IMR-90 (cell line): ENCODE data around the gene SLC22A4. TPM values are rescaled to one million over a fixed set of nuclear protein-coding genes. Genes with fewer than 3 reads are reported as not detected.
A peak's percentile ranks its signal among the peaks of the same experiment; 100 is the strongest.

Experiments used
- ATAC-seq: fragments of 200-7000 bp; cut with Tn5 transposase; 2 replicates; pipeline ENCODE4 v1.9.1; 2020; ENCODE audit warnings: low read depth, mild to moderate bottlenecking, moderate library complexity
- BruUV-seq: library from RNA; stranded (reverse); fragments of 400-500 nt; replicated peaks from 2 replicates; lab custom pipeline; 2021; lab: Mats Ljungman, UMichigan
- CTCF ChIA-PET: fragments of 300-600 bp; formaldehyde crosslinking; extraction: SDS; loops from one replicate; lab custom pipeline; 2021; ENCODE audit warnings: antibody characterized with exemption; lab: Yijun Ruan, JAX
- POLR2A ChIA-PET: fragments of 300-600 bp; sonication (Branson Sonifier 250); formaldehyde crosslinking; loops from one replicate; lab custom pipeline; 2022; ENCODE audit warnings: antibody characterized with exemption; ENCODE audit not compliant: unreplicated experiment; lab: Charles Lee
- DNase-seq: peaks from one replicate; pipeline ENCODE4 v3.0.0; 2013
- H2AFZ ChIP-seq: replicated peaks from 2 replicates; pipeline ENCODE3; 2013; ENCODE audit warnings: low read length, mild to moderate bottlenecking; ENCODE audit not compliant: poor library complexity
- H2AK5ac ChIP-seq: 2 replicates; pipeline ENCODE4 v1.6.1; 2013; ENCODE audit warnings: low read depth, low read length, inconsistent platforms
- H2AK9ac ChIP-seq: replicated peaks from 2 replicates; pipeline ENCODE3; 2013; ENCODE audit warnings: mild to moderate bottlenecking, low read depth, low read length, moderate library complexity; ENCODE audit not compliant: poor library complexity
- H2BK120ac ChIP-seq: 2 replicates; pipeline ENCODE4 v1.6.1; 2013; ENCODE audit warnings: low read depth, low read length, inconsistent platforms
- H2BK15ac ChIP-seq: 3 replicates; pipeline ENCODE4 v1.6.1; 2013; ENCODE audit warnings: low read depth, low read length, inconsistent platforms
- H2BK20ac ChIP-seq: 2 replicates; pipeline ENCODE4 v1.6.1; 2013; ENCODE audit warnings: low read depth, mild to moderate bottlenecking, inconsistent platforms, low read length, moderate library complexity
- H2BK5ac ChIP-seq: 2 replicates; pipeline ENCODE4 v1.6.1; 2013; ENCODE audit warnings: mild to moderate bottlenecking, low read depth, low read length, inconsistent platforms; ENCODE audit not compliant: poor library complexity, severe bottlenecking
- H3K14ac ChIP-seq: replicated peaks from 2 replicates; pipeline ENCODE4 v1.6.1; 2013; ENCODE audit warnings: low read depth, low read length, inconsistent platforms
- H3K18ac ChIP-seq: 2 replicates; pipeline ENCODE4 v1.6.1; 2013; ENCODE audit warnings: low read depth, low read length, control low read depth
- H3K23ac ChIP-seq: 2 replicates; pipeline ENCODE4 v1.6.1; 2013; ENCODE audit warnings: low read depth, low read length, inconsistent platforms
- H3K27ac ChIP-seq: 2 replicates; pipeline ENCODE4 v1.5.1; 2013; ENCODE audit warnings: mild to moderate bottlenecking, control low read depth, low read length; ENCODE audit not compliant: insufficient read depth
- H3K27me3 ChIP-seq: 2 replicates; pipeline ENCODE4 v1.6.1; 2013; ENCODE audit warnings: low read length; ENCODE audit not compliant: control insufficient read depth, insufficient read depth
- H3K36me3 ChIP-seq: 2 replicates; pipeline ENCODE4 v1.6.1; 2013; ENCODE audit warnings: low read length, mixed read lengths; ENCODE audit not compliant: control insufficient read depth, insufficient read depth
- H3K4ac ChIP-seq: 2 replicates; pipeline ENCODE4 v1.6.1; 2013; ENCODE audit warnings: low read depth, low read length, inconsistent platforms
- H3K4me1 ChIP-seq: 2 replicates; pipeline ENCODE4 v1.6.1; 2013; ENCODE audit warnings: low read length, mixed read lengths; ENCODE audit not compliant: control insufficient read depth, insufficient read depth
- H3K4me2 ChIP-seq: 2 replicates; pipeline ENCODE4 v1.6.1; 2013; ENCODE audit warnings: low read depth, mild to moderate bottlenecking, control low read depth, low read length, moderate library complexity
- H3K4me3 ChIP-seq: 2 replicates; pipeline ENCODE4 v1.5.1; 2013; ENCODE audit warnings: low read depth, mild to moderate bottlenecking, control low read depth, low read length, moderate library complexity; ENCODE audit not compliant: insufficient read depth
- H3K56ac ChIP-seq: 2 replicates; pipeline ENCODE4 v1.6.1; 2013; ENCODE audit warnings: low read length, inconsistent platforms; ENCODE audit not compliant: insufficient read depth; ENCODE audit errors: extremely low read depth
- H3K79me1 ChIP-seq, 2 experiments: 2 replicates each; pipeline ENCODE4 v1.6.1; 2013; ENCODE audit warnings: low read length in 2 of 2, inconsistent platforms in 1 of 2, low read depth in 1 of 2
- H3K9ac ChIP-seq: 2 replicates; pipeline ENCODE4 v1.6.1; 2013; ENCODE audit warnings: low read depth, low read length, control low read depth
- H3K9me1 ChIP-seq: 2 replicates; pipeline ENCODE4 v1.6.1; 2013; ENCODE audit warnings: low read length, inconsistent platforms; ENCODE audit not compliant: insufficient read depth
- H3K9me3 ChIP-seq: 2 replicates; pipeline ENCODE4 v1.6.1; 2013; ENCODE audit warnings: low read length; ENCODE audit not compliant: control insufficient read depth, insufficient read depth
- H4K20me1 ChIP-seq: 2 replicates; pipeline ENCODE4 v1.6.1; 2013; ENCODE audit warnings: low read length, inconsistent platforms; ENCODE audit not compliant: insufficient read depth
- H4K5ac ChIP-seq: 2 replicates; pipeline ENCODE4 v1.6.1; 2013; ENCODE audit warnings: mild to moderate bottlenecking, low read depth, low read length, control low read depth
- H4K8ac ChIP-seq, 2 experiments: 2 replicates each; pipeline ENCODE4 v1.6.1; 2013; ENCODE audit warnings: low read depth in 2 of 2, low read length in 2 of 2, control low read depth in 1 of 2, inconsistent platforms in 1 of 2
- H4K91ac ChIP-seq: 2 replicates; pipeline ENCODE4 v1.6.1; 2013; ENCODE audit warnings: low read depth, low read length, inconsistent platforms; ENCODE audit not compliant: insufficient read depth
- BHLHE40 ChIP-seq: fragments of 150-350 bp; IDR thresholded peaks from 2 replicates; pipeline ENCODE4 v1.6.1; 2016; ENCODE audit warnings: mild to moderate bottlenecking, low read depth, low read length
- CEBPB ChIP-seq: IDR thresholded peaks from 2 replicates; pipeline ENCODE4 v1.6.1; 2012; ENCODE audit warnings: low read depth, low read length, improper control_type of control experiment
- CHD1 ChIP-seq: IDR thresholded peaks from 2 replicates; pipeline ENCODE4 v1.6.1; 2012; ENCODE audit warnings: low read depth, low read length, improper control_type of control experiment
- FOS ChIP-seq: fragments of 150-350 bp; IDR thresholded peaks from 2 replicates; pipeline ENCODE4 v1.6.1; 2016; ENCODE audit warnings: low read depth, low read length
- MAFK ChIP-seq: IDR thresholded peaks from 2 replicates; pipeline ENCODE4 v1.6.1; 2012; ENCODE audit warnings: low read depth, low read length, improper control_type of control experiment
- MAZ ChIP-seq: IDR thresholded peaks from 2 replicates; pipeline ENCODE4 v1.6.1; 2012; ENCODE audit warnings: low read depth, mild to moderate bottlenecking, low read length, improper control_type of control experiment, moderate library complexity, borderline replicate concordance
- MXI1 ChIP-seq: IDR thresholded peaks from 2 replicates; pipeline ENCODE4 v1.6.1; 2012; ENCODE audit warnings: low read depth, mild to moderate bottlenecking, low read length, moderate library complexity, borderline replicate concordance
- NFE2L2 ChIP-seq: fragments of 150-350 bp; IDR thresholded peaks from 2 replicates; pipeline ENCODE4 v1.6.1; 2016; ENCODE audit warnings: low read depth, mild to moderate bottlenecking, low read length
- POLR2A ChIP-seq: IDR thresholded peaks from 2 replicates; pipeline ENCODE4 v1.6.1; 2012; ENCODE audit warnings: mild to moderate bottlenecking, low read depth, low read length
- RAD21 ChIP-seq: IDR thresholded peaks from 2 replicates; pipeline ENCODE4 v1.6.1; 2012; ENCODE audit warnings: low read length, improper control_type of control experiment
- RCOR1 ChIP-seq: IDR thresholded peaks from 2 replicates; pipeline ENCODE4 v1.6.1; 2012; ENCODE audit warnings: mild to moderate bottlenecking, low read length, improper control_type of control experiment; ENCODE audit not compliant: insufficient replicate concordance
- RFX5 ChIP-seq: IDR thresholded peaks from 2 replicates; pipeline ENCODE4 v1.8.0; 2012; ENCODE audit warnings: low read depth, mild to moderate bottlenecking, low read length, moderate library complexity
- SMC3 ChIP-seq: fragments of 150-350 bp; IDR thresholded peaks from 2 replicates; pipeline ENCODE4 v1.6.1; 2016; ENCODE audit warnings: low read depth, mild to moderate bottlenecking, antibody characterized with exemption, low read length, moderate library complexity
- WGBS, 2 experiments: methylation state at CpG; one replicate each; pipeline versions ENCODE4 v1.1.5 to v1.1.7; 2013; ENCODE audit warnings: missing lambda C conversion rate in 2 of 2; ENCODE audit not compliant: insufficient read length in 1 of 2; ENCODE audit errors: extremely low coverage in 2 of 2; 5-methylcytosine and 5-hydroxymethylcytosine counted together
- dilution Hi-C: fragments of 300-500 bp; cut with HindIII; formaldehyde crosslinking; loops from one replicate; pipeline ENCODE4 v1.14.3; 2018; ENCODE audit warnings: low sequenced_read_pairs; ENCODE audit not compliant: unreplicated experiment
- in situ Hi-C: fragments of 300-500 bp; cut with MboI; formaldehyde crosslinking; loops from 3 replicates; pipeline ENCODE4 v1.14.3; 2019; ENCODE audit warnings: low sequenced_read_pairs, inconsistent platforms, mixed read lengths
- intact Hi-C: fragments of 100-400 bp; cut with micrococcal nuclease; formaldehyde crosslinking; loops from 2 replicates; pipeline ENCODE4 v1.10.0; 2022
- polyA plus RNA-seq, 3 experiments: library from polyadenylated mRNA; depleted of rRNA; stranded (reverse); fragments of >200 nt; gene quantifications; 2 replicates each; pipeline ENCODE4 v1.2.3, GENCODE V29; 2012; ENCODE audit warnings: low replicate concordance in 1 of 3
- total RNA-seq: library from RNA; depleted of rRNA; stranded (reverse); fragments of >200 nt; gene quantifications from 2 replicates; pipeline ENCODE4 v1.2.3, GENCODE V29; 2012
- TF ChIP-seq, protein P1 (sequence below): fragments of 150-350 bp; IDR thresholded peaks from 2 replicates; pipeline ENCODE4 v1.6.1; 2016; ENCODE audit warnings: low read depth, mild to moderate bottlenecking, low read length, moderate library complexity, borderline replicate concordance
- TF ChIP-seq, protein P2 (sequence below): conservative IDR thresholded peaks from 2 replicates; pipeline ENCODE4 v1.5.1; 2012; ENCODE audit warnings: mild to moderate bottlenecking, low read depth, low read length, improper control_type of control experiment
- TF ChIP-seq, protein P3 (sequence below): fragments of 150-350 bp; IDR thresholded peaks from 2 replicates; pipeline ENCODE4 v1.6.1; 2017; ENCODE audit warnings: mild to moderate bottlenecking, antibody characterized with exemption, low read length, low read depth

SLC22A4 gene
- total and polyA plus RNA-seq, 2 of the 4 experiments (the other 2 are of a cell fraction) = 2.6 to 3.2 TPM

DNA sequence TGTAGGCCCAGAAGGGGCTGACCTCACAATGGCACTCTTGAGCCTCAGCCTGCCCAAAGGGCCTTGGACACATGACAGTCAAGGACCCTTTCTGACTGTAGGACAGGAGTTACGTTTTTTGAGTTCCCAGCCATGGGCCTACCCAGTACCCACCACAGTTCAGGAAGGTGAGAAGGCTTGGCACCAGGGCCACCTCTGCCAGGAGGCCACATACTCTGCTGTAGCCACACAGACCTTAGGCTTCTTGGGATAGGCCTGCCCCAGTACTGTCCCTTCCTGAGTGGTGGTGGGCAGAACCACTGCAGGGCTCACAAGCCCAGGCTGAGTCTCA lies 23.9 kb upstream of the SLC22A4 start:
- TF ChIP-seq FOS = no peak
- TF ChIP-seq BHLHE40 = no peak
- TF ChIP-seq SMC3 = no peak
- TF ChIP-seq MAFK = no peak
- no peak for TF ChIP-seq RCOR1
- TF ChIP-seq POLR2A = no peak
- TF ChIP-seq MXI1 = no peak
- no peak for TF ChIP-seq NFE2L2
- TF ChIP-seq, protein P1, sequence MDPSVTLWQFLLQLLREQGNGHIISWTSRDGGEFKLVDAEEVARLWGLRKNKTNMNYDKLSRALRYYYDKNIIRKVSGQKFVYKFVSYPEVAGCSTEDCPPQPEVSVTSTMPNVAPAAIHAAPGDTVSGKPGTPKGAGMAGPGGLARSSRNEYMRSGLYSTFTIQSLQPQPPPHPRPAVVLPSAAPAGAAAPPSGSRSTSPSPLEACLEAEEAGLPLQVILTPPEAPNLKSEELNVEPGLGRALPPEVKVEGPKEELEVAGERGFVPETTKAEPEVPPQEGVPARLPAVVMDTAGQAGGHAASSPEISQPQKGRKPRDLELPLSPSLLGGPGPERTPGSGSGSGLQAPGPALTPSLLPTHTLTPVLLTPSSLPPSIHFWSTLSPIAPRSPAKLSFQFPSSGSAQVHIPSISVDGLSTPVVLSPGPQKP = no peak
- no peak for TF ChIP-seq RAD21
- no peak for TF ChIP-seq MAZ
- TF ChIP-seq CHD1 = no peak
- TF ChIP-seq CEBPB = no peak
- TF ChIP-seq, protein P2, sequence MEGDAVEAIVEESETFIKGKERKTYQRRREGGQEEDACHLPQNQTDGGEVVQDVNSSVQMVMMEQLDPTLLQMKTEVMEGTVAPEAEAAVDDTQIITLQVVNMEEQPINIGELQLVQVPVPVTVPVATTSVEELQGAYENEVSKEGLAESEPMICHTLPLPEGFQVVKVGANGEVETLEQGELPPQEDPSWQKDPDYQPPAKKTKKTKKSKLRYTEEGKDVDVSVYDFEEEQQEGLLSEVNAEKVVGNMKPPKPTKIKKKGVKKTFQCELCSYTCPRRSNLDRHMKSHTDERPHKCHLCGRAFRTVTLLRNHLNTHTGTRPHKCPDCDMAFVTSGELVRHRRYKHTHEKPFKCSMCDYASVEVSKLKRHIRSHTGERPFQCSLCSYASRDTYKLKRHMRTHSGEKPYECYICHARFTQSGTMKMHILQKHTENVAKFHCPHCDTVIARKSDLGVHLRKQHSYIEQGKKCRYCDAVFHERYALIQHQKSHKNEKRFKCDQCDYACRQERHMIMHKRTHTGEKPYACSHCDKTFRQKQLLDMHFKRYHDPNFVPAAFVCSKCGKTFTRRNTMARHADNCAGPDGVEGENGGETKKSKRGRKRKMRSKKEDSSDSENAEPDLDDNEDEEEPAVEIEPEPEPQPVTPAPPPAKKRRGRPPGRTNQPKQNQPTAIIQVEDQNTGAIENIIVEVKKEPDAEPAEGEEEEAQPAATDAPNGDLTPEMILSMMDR = no peak
- TF ChIP-seq, protein P3, sequence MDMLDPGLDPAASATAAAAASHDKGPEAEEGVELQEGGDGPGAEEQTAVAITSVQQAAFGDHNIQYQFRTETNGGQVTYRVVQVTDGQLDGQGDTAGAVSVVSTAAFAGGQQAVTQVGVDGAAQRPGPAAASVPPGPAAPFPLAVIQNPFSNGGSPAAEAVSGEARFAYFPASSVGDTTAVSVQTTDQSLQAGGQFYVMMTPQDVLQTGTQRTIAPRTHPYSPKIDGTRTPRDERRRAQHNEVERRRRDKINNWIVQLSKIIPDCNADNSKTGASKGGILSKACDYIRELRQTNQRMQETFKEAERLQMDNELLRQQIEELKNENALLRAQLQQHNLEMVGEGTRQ = no peak
- TF ChIP-seq RFX5 = no peak
- H3K4me2 ChIP-seq = no peak overlapping the region
- no peaks in the 10 kb centered on the region for H3K27me3 ChIP-seq
- no peak overlapping the region for H3K9ac ChIP-seq
- H3K9me3 ChIP-seq = no peaks in the 10 kb centered on the region
- no CpG with 5 or more reads among the region's 1 CpG for WGBS, 2 experiments
- no peak overlapping the region for H2BK20ac ChIP-seq
- peak overlapping the region; percentile 17 for H2AK9ac ChIP-seq
- ATAC-seq (no peak), DNase-seq (no peak)
- H2BK5ac ChIP-seq = no peak overlapping the region
- H3K18ac ChIP-seq = no peak overlapping the region
- no peak overlapping the region for H3K23ac ChIP-seq
- H3K4me3 ChIP-seq = no peak overlapping the region
- BruUV-seq = no TSS peak
- H3K56ac ChIP-seq = no peak overlapping the region
- intact Hi-C loops (no loop called here), in situ Hi-C loops (no loop called here), dilution Hi-C loops (no loop called here)
- H4K5ac ChIP-seq = no peak overlapping the region
- H2BK120ac ChIP-seq = no peak overlapping the region
- H3K4me1 ChIP-seq = peaks cover 32% of the 10 kb centered on the region
- H3K14ac ChIP-seq = no peak overlapping the region; the same call in 1 of the 2 replicates
- peaks cover 45% of the 10 kb centered on the region for H3K9me1 ChIP-seq
- 0 out of 2 replicates have a peak overlapping the region, but pooled peaks have one; percentile 12 for H3K27ac ChIP-seq
- H3K4ac ChIP-seq = no peak overlapping the region
- no peak overlapping the region for H2AK5ac ChIP-seq
- ChIA-PET CTCF (no interaction called here), POLR2A (interaction anchor here (1.0 kb wide), 1 partner anchor 11 kb away, joined by 3 read pairs; no protein-coding TSS in a partner anchor)
- no peak overlapping the region for H4K8ac ChIP-seq
- no peak overlapping the region for H2BK15ac ChIP-seq
- H4K91ac ChIP-seq = no peak overlapping the region
- H3K36me3 ChIP-seq = peaks cover 64% of the 10 kb centered on the region
- H3K79me1 ChIP-seq = peaks cover 15 to 53% of the 10 kb centered on the region in 2 experiments
- H4K20me1 ChIP-seq = peaks cover 3% of the 10 kb centered on the region
- H2AFZ ChIP-seq = no peak overlapping the region
